ENCODE data around the gene CDV3. TPM values are rescaled to one million over a fixed set of nuclear protein-coding genes. Genes with fewer than 3 reads are reported as not detected.

Gene CDV3
- total and polyA plus RNA-seq, 2 donors (not counting 1 experiment from before 2014, with no cell fraction given), result 39.8 to 188 TPM

DNA sequence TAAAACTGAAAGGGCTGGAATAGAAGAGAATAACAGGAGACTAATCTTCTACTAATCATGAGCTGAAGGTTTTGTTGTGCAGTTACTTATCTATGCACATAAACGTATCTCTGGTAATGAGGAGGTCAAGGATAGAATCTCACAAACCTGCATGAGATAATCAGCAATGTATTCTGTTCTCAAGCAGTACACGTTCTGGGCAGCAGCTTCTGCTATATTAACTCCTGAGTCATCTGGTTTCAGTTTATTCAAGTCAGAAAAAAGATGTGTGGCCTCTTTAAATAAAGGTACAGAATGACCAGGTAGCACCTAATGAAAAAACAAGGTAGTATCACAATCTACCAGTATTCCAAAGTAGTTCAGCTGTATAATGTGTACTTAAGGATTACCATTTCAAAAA lies 34.9 kb downstream of the CDV3 start:
- no peaks in the 10 kb centered on the region for H3K4me1 Mint-ChIP-seq
- DNase-seq (no peak), ATAC-seq (ENCODE audit: low read depth) (no peak)
- intact Hi-C loops (cut with micrococcal nuclease), result no loop called here
- no peak overlapping the region for H3K27ac ChIP-seq (ENCODE audit: low read length in 2 of 2)
- no peaks in the 10 kb centered on the region for H3K9me3 Mint-ChIP-seq (ENCODE audit: insufficient read depth)
- POLR2A ChIA-PET, result no interaction called here
- no peak overlapping the region for H3K9ac ChIP-seq (ENCODE audit: low read length)
- H3K27me3 Mint-ChIP-seq, result no peaks in the 10 kb centered on the region
- H3K27ac Mint-ChIP-seq, result no peak overlapping the region
- no peaks in the 10 kb centered on the region for H4K20me1 ChIP-seq (ENCODE audit: control insufficient read depth, insufficient read depth, low read length, poor library complexity, severe bottlenecking)
- CTCF ChIA-PET, result no interaction called here
- H3K9me3 ChIP-seq (ENCODE audit: control extremely low read depth in 1 of 3, control insufficient read depth in 2 of 3, insufficient read depth in 1 of 3, low read length in 2 of 3), result peaks cover 0 to 3% (median 0%) of the 10 kb centered on the region in 3 donors
- H3K4me3 ChIP-seq (ENCODE audit: control extremely low read depth in 1 of 5, extremely low read depth in 1 of 5, insufficient read depth in 1 of 5, low read depth in 2 of 5, low read length in 4 of 5), result no peak overlapping the region
- H3K4me3 Mint-ChIP-seq, result no peak overlapping the region
- H3K4me1 ChIP-seq (ENCODE audit: control insufficient read depth in 2 of 2, insufficient read depth in 2 of 2, low read length in 2 of 2), result no peaks in the 10 kb centered on the region
- 80% methylated on average over 1 of the region's 2 CpGs for WGBS (ENCODE audit: insufficient coverage)
- TF ChIP-seq EZH2 (IDR thresholded peaks at IDR 0.05; ENCODE audit: borderline replicate concordance, insufficient read depth, low read depth, low read length, poor library complexity, severe bottlenecking), result no peak
- TF ChIP-seq, protein P1, sequence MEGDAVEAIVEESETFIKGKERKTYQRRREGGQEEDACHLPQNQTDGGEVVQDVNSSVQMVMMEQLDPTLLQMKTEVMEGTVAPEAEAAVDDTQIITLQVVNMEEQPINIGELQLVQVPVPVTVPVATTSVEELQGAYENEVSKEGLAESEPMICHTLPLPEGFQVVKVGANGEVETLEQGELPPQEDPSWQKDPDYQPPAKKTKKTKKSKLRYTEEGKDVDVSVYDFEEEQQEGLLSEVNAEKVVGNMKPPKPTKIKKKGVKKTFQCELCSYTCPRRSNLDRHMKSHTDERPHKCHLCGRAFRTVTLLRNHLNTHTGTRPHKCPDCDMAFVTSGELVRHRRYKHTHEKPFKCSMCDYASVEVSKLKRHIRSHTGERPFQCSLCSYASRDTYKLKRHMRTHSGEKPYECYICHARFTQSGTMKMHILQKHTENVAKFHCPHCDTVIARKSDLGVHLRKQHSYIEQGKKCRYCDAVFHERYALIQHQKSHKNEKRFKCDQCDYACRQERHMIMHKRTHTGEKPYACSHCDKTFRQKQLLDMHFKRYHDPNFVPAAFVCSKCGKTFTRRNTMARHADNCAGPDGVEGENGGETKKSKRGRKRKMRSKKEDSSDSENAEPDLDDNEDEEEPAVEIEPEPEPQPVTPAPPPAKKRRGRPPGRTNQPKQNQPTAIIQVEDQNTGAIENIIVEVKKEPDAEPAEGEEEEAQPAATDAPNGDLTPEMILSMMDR (IDR thresholded peaks at IDR 0.05), result no peak
- H3K4me2 ChIP-seq (replicated peaks; ENCODE audit: low read depth, low read length, poor library complexity, severe bottlenecking), result no peak overlapping the region
- H3K79me2 ChIP-seq (ENCODE audit: control insufficient read depth, insufficient read depth, low read length), result no peaks in the 10 kb centered on the region
- H2AFZ ChIP-seq (ENCODE audit: insufficient read depth, low read depth, low read length, poor library complexity, severe bottlenecking), result no peak overlapping the region
- no peaks in the 10 kb centered on the region for H3K27me3 ChIP-seq (replicated peaks in 1 of 4; ENCODE audit: control extremely low read depth in 1 of 4, control insufficient read depth in 3 of 4, insufficient read depth in 4 of 4, low read length in 3 of 4)
- peaks cover 9 to 49% of the 10 kb centered on the region in 2 experiments for H3K36me3 ChIP-seq (replicated peaks in 1 of 2; ENCODE audit: control extremely low read depth in 1 of 2, control insufficient read depth in 1 of 2, extremely low read depth in 1 of 2, insufficient read depth in 2 of 2, low read length in 1 of 2)

DNA sequence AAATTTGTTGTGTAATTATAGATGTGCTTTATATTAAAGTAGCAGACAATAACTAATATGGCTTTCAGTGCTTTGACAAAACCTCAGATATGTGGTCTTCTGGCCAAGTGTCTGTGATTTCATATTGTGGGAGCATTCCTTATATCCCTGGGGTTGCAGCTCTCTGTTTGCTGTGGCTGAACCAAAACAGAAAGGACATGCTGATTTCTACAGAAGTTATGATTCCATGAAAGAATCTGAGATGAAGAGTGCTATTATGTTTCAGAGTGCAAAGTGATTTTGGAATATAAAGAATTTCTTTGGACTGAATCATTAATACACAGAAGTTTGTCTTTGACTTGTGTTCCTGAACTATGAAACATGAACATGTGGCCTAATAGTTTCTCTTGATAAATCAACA lies 36.5 kb downstream of the CDV3 start:
- Histone ChIP-seq H3K79me2 (ENCODE audit: control insufficient read depth, insufficient read depth, low read length) (no peaks in the 10 kb centered on the region), H2AFZ (ENCODE audit: insufficient read depth, low read depth, low read length, poor library complexity, severe bottlenecking) (no peak overlapping the region), H3K9ac (ENCODE audit: low read length) (no peak overlapping the region), H3K4me2 (replicated peaks; ENCODE audit: low read depth, low read length, poor library complexity, severe bottlenecking) (no peak overlapping the region), H3K27me3 (replicated peaks in 1 of 4; ENCODE audit: control extremely low read depth in 1 of 4, control insufficient read depth in 3 of 4, insufficient read depth in 4 of 4, low read length in 3 of 4) (no peaks in the 10 kb centered on the region), H3K27ac (ENCODE audit: low read length in 2 of 2) (no peak overlapping the region), H3K4me3 (ENCODE audit: control extremely low read depth in 1 of 5, extremely low read depth in 1 of 5, insufficient read depth in 1 of 5, low read depth in 2 of 5, low read length in 4 of 5) (no peak overlapping the region), H4K20me1 (ENCODE audit: control insufficient read depth, insufficient read depth, low read length, poor library complexity, severe bottlenecking) (no peaks in the 10 kb centered on the region), H3K36me3 (replicated peaks in 1 of 2; ENCODE audit: control extremely low read depth in 1 of 2, control insufficient read depth in 1 of 2, extremely low read depth in 1 of 2, insufficient read depth in 2 of 2, low read length in 1 of 2) (peaks cover 10 to 46% of the 10 kb centered on the region in 2 experiments), H3K9me3 (ENCODE audit: control extremely low read depth in 1 of 3, control insufficient read depth in 2 of 3, insufficient read depth in 1 of 3, low read length in 2 of 3) (peaks cover 0 to 3% (median 0%) of the 10 kb centered on the region in 3 donors), H3K4me1 (ENCODE audit: control insufficient read depth in 2 of 2, insufficient read depth in 2 of 2, low read length in 2 of 2) (no peaks in the 10 kb centered on the region)
- H3K27ac Mint-ChIP-seq, result no peak overlapping the region
- ChIA-PET POLR2A (no interaction called here), CTCF (no interaction called here)
- no peaks in the 10 kb centered on the region for H3K9me3 Mint-ChIP-seq (ENCODE audit: insufficient read depth)
- H3K4me3 Mint-ChIP-seq, result no peak overlapping the region
- TF ChIP-seq, protein P1 (IDR thresholded peaks at IDR 0.05), result no peak
- TF ChIP-seq EZH2 (IDR thresholded peaks at IDR 0.05; ENCODE audit: borderline replicate concordance, insufficient read depth, low read depth, low read length, poor library complexity, severe bottlenecking), result no peak
- H3K27me3 Mint-ChIP-seq, result no peaks in the 10 kb centered on the region
- no peaks in the 10 kb centered on the region for H3K4me1 Mint-ChIP-seq
- intact Hi-C loops (cut with micrococcal nuclease), result no loop called here
- no peak for DNase-seq
- ATAC-seq (ENCODE audit: low read depth), result no peak
